NCI-H82 (cell line): ENCODE data around the gene CTIF.

Experiments used
- DNase-seq: peaks from one replicate; lab custom pipeline; 2025; lab: John Stamatoyannopoulos, UW

The CTIF gene

GRCh38 chr18:48752928-48753327 is 214.1 kb downstream of the CTIF start:
- DNase-seq: no peak

GRCh38 chr18:48753691-48754090 is 214.9 kb downstream of the CTIF start:
- no peak for DNase-seq

- DNase-seq: no peak
Observed at GRCh38 chr18:48754559-48754958, 215.7 kb downstream of the CTIF start.

GRCh38 chr18:48754993-48755473 is 216.2 kb downstream of the CTIF start:
- DNase-seq: no peak

- no peak for DNase-seq
Observed at GRCh38 chr18:48756511-48757226, 217.8 kb downstream of the CTIF start.

GRCh38 chr18:48757367-48757766 is 218.5 kb downstream of the CTIF start:
- DNase-seq: no peak

- DNase-seq: no peak
Observed at GRCh38 chr18:48757906-48758305, 219.1 kb downstream of the CTIF start.

- DNase-seq: no peak
Observed at GRCh38 chr18:48761582-48761981, 222.8 kb downstream of the CTIF start.

GRCh38 chr18:48762022-48762421 is 223.2 kb downstream of the CTIF start:
- DNase-seq: no peak

GRCh38 chr18:48762836-48763718 is 224.2 kb downstream of the CTIF start:
- no peak for DNase-seq

- DNase-seq: no peak
Observed at GRCh38 chr18:48763719-48764100, 224.9 kb downstream of the CTIF start.

- no peak for DNase-seq
Observed at GRCh38 chr18:48765053-48765452, 226.2 kb downstream of the CTIF start.

- no peak for DNase-seq
Observed at GRCh38 chr18:48766026-48766425, 227.2 kb downstream of the CTIF start.

- no peak for DNase-seq
Observed at GRCh38 chr18:48766487-48766886, 227.7 kb downstream of the CTIF start.

GRCh38 chr18:48767090-48767690 is 228.4 kb downstream of the CTIF start:
- no peak for DNase-seq

- no peak for DNase-seq
Observed at GRCh38 chr18:48769006-48769636, 230.3 kb downstream of the CTIF start.

GRCh38 chr18:48770243-48770642 is 231.4 kb downstream of the CTIF start:
- no peak for DNase-seq

- DNase-seq: no peak
Observed at GRCh38 chr18:48771641-48772375, 233.0 kb downstream of the CTIF start.

GRCh38 chr18:48772457-48772856 is 233.6 kb downstream of the CTIF start:
- DNase-seq: no peak

GRCh38 chr18:48773821-48774220 is 235.0 kb downstream of the CTIF start:
- no peak for DNase-seq

- DNase-seq: no peak
Observed at GRCh38 chr18:48774941-48775340, 236.1 kb downstream of the CTIF start.
